HG03432 (cell line): ENCODE results near the gene CPEB4.

Experiments
- ATAC-seq: cut with Tn5 transposase; IDR thresholded peaks from one replicate; pipeline ENCODE4 v1.9.1; 2021; ENCODE audit warnings: mild to moderate bottlenecking, moderate library complexity; ENCODE audit not compliant: unreplicated experiment

The CPEB4 gene

GRCh38 chr5:173887610-173888472 lies at the start of gene CPEB4:
CPEB4 (plus strand) TSS chr5:173888349; CDS start chr5:173889734, 1,385 bp downstream.
- peak; percentile 92 for ATAC-seq

GRCh38 chr5:173839117-173839713 lies 48.9 kb upstream of the CPEB4 start:
- ATAC-seq, result no peak

- ATAC-seq, result no peak
These were observed 47.8 kb upstream of the CPEB4 start for GRCh38 chr5:173840111-173840983.

GRCh38 chr5:173841710-173842109 lies 46.4 kb upstream of the CPEB4 start:
- ATAC-seq, result no peak

GRCh38 chr5:173843794-173844193 lies 44.4 kb upstream of the CPEB4 start:
- ATAC-seq, result no peak

GRCh38 chr5:173845321-173845720 lies 42.8 kb upstream of the CPEB4 start:
- ATAC-seq, result no peak

GRCh38 chr5:173846929-173847501 lies 41.1 kb upstream of the CPEB4 start:
- ATAC-seq, result no peak

GRCh38 chr5:173848986-173849596 lies 39.1 kb upstream of the CPEB4 start:
- no peak for ATAC-seq

GRCh38 chr5:173849908-173850307 lies 38.2 kb upstream of the CPEB4 start:
- ATAC-seq, result no peak

GRCh38 chr5:173850659-173851058 lies 37.5 kb upstream of the CPEB4 start:
- ATAC-seq, result no peak

- ATAC-seq, result no peak
These were observed 36.4 kb upstream of the CPEB4 start for GRCh38 chr5:173851595-173852243.

GRCh38 chr5:173852790-173853359 lies 35.3 kb upstream of the CPEB4 start:
- ATAC-seq, result no peak

- no peak for ATAC-seq
These were observed 34.6 kb upstream of the CPEB4 start for GRCh38 chr5:173853370-173854131.

GRCh38 chr5:173855162-173855994 lies 32.8 kb upstream of the CPEB4 start:
- ATAC-seq, result no peak

- ATAC-seq, result no peak
These were observed 32.0 kb upstream of the CPEB4 start for GRCh38 chr5:173855995-173856656.

GRCh38 chr5:173857234-173857633 lies 30.9 kb upstream of the CPEB4 start:
- no peak for ATAC-seq

GRCh38 chr5:173858021-173858669 lies 30.0 kb upstream of the CPEB4 start:
- ATAC-seq, result no peak
